ENCODE data around the gene GALK2. TPM values are rescaled to one million over a fixed set of nuclear protein-coding genes. Genes with fewer than 3 reads are reported as not detected.
"Not testable (repeated sequence)": the region's sequence is repeated elsewhere in the genome, so short reads cannot be mapped to it uniquely, and the experiment has no call there.

Gene GALK2
- total RNA-seq, 2 donors from 2014 or later, result 22.9 to 35.9 TPM

GRCh38 chr15:49196856-49197255, 26.8 kb downstream of the GALK2 start:
- H3K27ac ChIP-seq, result no peak overlapping the region
- no peak overlapping the region for H3K4me3 ChIP-seq
- TF ChIP-seq CTCF (IDR thresholded peaks at IDR 0.05), result no peak
- peaks cover 0 to 17% of the 10 kb centered on the region in 2 donors for H3K4me1 ChIP-seq (ENCODE audit: control insufficient read depth in 1 of 2, low read depth in 2 of 2)
- ATAC-seq (ENCODE audit: insufficient number of reproducible peaks, low FRiP score, low read depth) (no peak), DNase-seq (ENCODE audit: low spot score) (no peak)
- H3K36me3 ChIP-seq, result no peaks in the 10 kb centered on the region
- no peaks in the 10 kb centered on the region for H3K9me3 ChIP-seq
- no peaks in the 10 kb centered on the region for H3K27me3 ChIP-seq (replicated peaks; ENCODE audit: insufficient read depth)

GRCh38 chr15:49199666-49200065, 29.6 kb downstream of the GALK2 start:
- no peak for ATAC-seq (ENCODE audit: insufficient number of reproducible peaks, low FRiP score, low read depth)
- peaks cover 0 to 17% of the 10 kb centered on the region in 2 donors for H3K4me1 ChIP-seq (ENCODE audit: control insufficient read depth in 1 of 2, low read depth in 2 of 2)
- H3K36me3 ChIP-seq, result no peaks in the 10 kb centered on the region
- DNase-seq (ENCODE audit: low spot score), result no peak
- no peaks in the 10 kb centered on the region for H3K9me3 ChIP-seq
- no peak overlapping the region for H3K4me3 ChIP-seq
- H3K27ac ChIP-seq, result no peak overlapping the region
- no peaks in the 10 kb centered on the region for H3K27me3 ChIP-seq (replicated peaks; ENCODE audit: insufficient read depth)
- no peak for TF ChIP-seq CTCF (IDR thresholded peaks at IDR 0.05)

- TF ChIP-seq CTCF (IDR thresholded peaks at IDR 0.05), result no peak
- Histone ChIP-seq H3K9me3 (no peaks in the 10 kb centered on the region), H3K4me3 (no peak overlapping the region), H3K27me3 (replicated peaks; ENCODE audit: insufficient read depth) (no peaks in the 10 kb centered on the region), H3K4me1 (ENCODE audit: control insufficient read depth in 1 of 2, low read depth in 2 of 2) (peaks cover 0 to 17% of the 10 kb centered on the region in 2 donors), H3K27ac (no peak overlapping the region), H3K36me3 (no peaks in the 10 kb centered on the region)
- DNase-seq (ENCODE audit: low spot score) (no peak), ATAC-seq (ENCODE audit: insufficient number of reproducible peaks, low FRiP score, low read depth) (no peak)
These were observed 30.3 kb downstream of the GALK2 start for GRCh38 chr15:49200347-49200746.

GRCh38 chr15:49208102-49208501, 38.1 kb downstream of the GALK2 start:
- not testable (repeated sequence) for DNase-seq (ENCODE audit: low spot score); H3K27ac ChIP-seq; H3K4me3 ChIP-seq; H3K27me3 ChIP-seq (replicated peaks; ENCODE audit: insufficient read depth); H3K9me3 ChIP-seq; ATAC-seq (ENCODE audit: insufficient number of reproducible peaks, low FRiP score, low read depth); H3K4me1 ChIP-seq (ENCODE audit: control insufficient read depth in 1 of 2, low read depth in 2 of 2); H3K36me3 ChIP-seq

- ATAC-seq (ENCODE audit: insufficient number of reproducible peaks, low FRiP score, low read depth), result no peak
- no peaks in the 10 kb centered on the region for H3K36me3 ChIP-seq
These were observed 42.9 kb downstream of the GALK2 start for GRCh38 chr15:49212897-49213296.

More at GRCh38 chr15:49212897-49213296, 42.9 kb downstream of the GALK2 start:
- Histone ChIP-seq H3K27me3 (replicated peaks; ENCODE audit: insufficient read depth) (no peaks in the 10 kb centered on the region), H3K9me3 (no peaks in the 10 kb centered on the region), H3K4me1 (ENCODE audit: control insufficient read depth in 1 of 2, low read depth in 2 of 2) (no peaks in the 10 kb centered on the region), H3K4me3 (no peak overlapping the region), H3K27ac (no peak overlapping the region)
- no peak for DNase-seq (ENCODE audit: low spot score)
- no peak for TF ChIP-seq CTCF (IDR thresholded peaks at IDR 0.05)

All from thoracic aorta (tissue), 2 donors.